Transverse colon (tissue), 4 donors: Measurements from ENCODE around the gene IMMP2L. TPM values are rescaled to one million over a fixed set of nuclear protein-coding genes. Genes with fewer than 3 reads are reported as not detected.

ENCODE experiments used
- DNase-seq: peaks from one replicate; pipeline ENCODE4 v3.0.0-alpha.2; 2019
- H3K27ac ChIP-seq, 4 donors: fragments of 200-600 bp; sonication (generic); 2 replicates each; pipeline ENCODE4 v1.5.1; 2016 to 2018; ENCODE audit warnings: inconsistent platforms in 4 of 4
- H3K27me3 ChIP-seq: fragments of 200-600 bp; sonication (generic); 2 replicates; pipeline ENCODE4 v1.5.1; 2017; ENCODE audit warnings: inconsistent platforms
- H3K36me3 ChIP-seq, 4 donors: fragments of 200-600 bp; sonication (generic); 2 replicates each; pipeline ENCODE4 v1.5.1; 2017 to 2019; ENCODE audit warnings: inconsistent platforms in 4 of 4
- H3K4me1 ChIP-seq, 4 donors: fragments of 200-600 bp; sonication (generic); 2 replicates each; pipeline ENCODE4 v1.5.1; 2017 to 2020; ENCODE audit warnings: inconsistent platforms in 4 of 4
- H3K4me3 ChIP-seq, 4 donors: fragments of 200-600 bp; sonication (generic); 1 replicate in 1 of 4; 2 replicates in 3 of 4; pipeline versions ENCODE4 v1.5.1 to v1.6.1; 2017 to 2019; ENCODE audit warnings: inconsistent platforms in 4 of 4
- H3K9me3 ChIP-seq, 2 donors: fragments of 200-600 bp; sonication (generic); 2 replicates each; pipeline ENCODE4 v1.5.1; 2017 to 2019; ENCODE audit warnings: inconsistent platforms in 2 of 2
- CTCF ChIP-seq, 5 experiments: fragments of 200-600 bp in 3 of 5; fragments of 450-650 bp in 2 of 5; sonication (generic) in 3 of 5; IDR thresholded peaks; 1 replicate in 2 of 5; 2 replicates in 3 of 5; pipeline ENCODE4 v1.5.1; 2016 to 2017; ENCODE audit warnings: antibody characterized with exemption in 5 of 5, inconsistent platforms in 3 of 5, mild to moderate bottlenecking in 2 of 5, moderate library complexity in 1 of 5
- EP300 ChIP-seq: sonication (generic); formaldehyde crosslinking; IDR thresholded peaks from one replicate; pipeline ENCODE4 v1.6.1; 2017; ENCODE audit warnings: antibody characterized with exemption, low read depth
- POLR2A ChIP-seq: fragments of 450-650 bp; IDR thresholded peaks from one replicate; pipeline ENCODE4 v1.6.1; 2016; ENCODE audit warnings: antibody characterized with exemption, mild to moderate bottlenecking, moderate library complexity
- POLR2AphosphoS5 ChIP-seq, 3 donors: sonication (generic); formaldehyde crosslinking; IDR thresholded peaks; one replicate each; pipeline ENCODE4 v1.6.1; 2016; ENCODE audit warnings: antibody characterized with exemption in 3 of 3
- WGBS, 2 donors: methylation state at CpG; one replicate each; pipeline ENCODE4 v1.1.5; 2018; ENCODE audit warnings: low coverage in 1 of 2; 5-methylcytosine and 5-hydroxymethylcytosine counted together
- in situ Hi-C, 4 donors: fragments of 200-750 bp; cut with MboI; loops; one replicate each; pipeline versions ENCODE4 v1.15.0 to v1.15.1; 2017; ENCODE audit warnings: low sequenced_read_pairs in 3 of 4, low pct_ligation_motif_present in 1 of 4, low pct_unique_long_range_greater_than_20kb in 1 of 4
- intact Hi-C: fragments of 100-400 bp; cut with DNase I; formaldehyde crosslinking; loops from one replicate; pipeline ENCODE4 v1.15.1; 2023; ENCODE audit warnings: low total_unique reads
- total RNA-seq, 4 donors: library from RNA; depleted of rRNA; stranded (reverse); fragments of >200 nt; gene quantifications; one replicate each; pipeline ENCODE4 v1.1.0, GENCODE V29; 2016

Gene IMMP2L
- total RNA-seq, 4 donors from 2014 or later = 8.6 to 69.6 (median 10.9) TPM

DNA sequence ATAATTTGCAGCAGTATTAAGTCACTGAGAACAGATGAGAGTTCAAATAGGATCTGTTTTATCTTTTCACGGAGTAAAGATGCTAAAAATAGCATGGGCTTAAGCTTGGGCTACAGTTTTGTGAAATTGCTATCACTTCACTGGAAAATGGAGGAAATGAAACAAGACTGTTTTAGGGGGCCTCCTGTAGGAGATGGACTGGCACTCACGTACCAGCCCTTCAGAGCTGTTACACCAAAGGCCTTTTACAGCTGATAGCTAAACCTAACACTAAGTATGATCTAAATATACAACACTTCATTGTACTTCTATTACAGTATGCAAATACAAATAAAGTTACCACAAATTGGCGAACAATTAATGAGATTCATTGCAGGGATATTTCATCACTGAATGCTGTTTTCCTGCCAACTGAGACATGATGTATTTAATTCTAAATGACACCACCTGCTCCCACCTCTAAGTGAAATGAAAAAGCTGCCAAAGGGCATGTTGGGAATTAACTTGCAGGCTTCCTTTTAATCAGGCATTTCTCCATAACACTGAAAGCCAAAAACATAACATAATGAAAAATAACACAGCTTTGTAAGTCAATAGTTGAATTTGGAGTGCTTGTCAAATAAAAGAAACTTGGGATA is 775.8 kb downstream of the IMMP2L start:
- Histone ChIP-seq H3K36me3 (no peaks in the 10 kb centered on the region), H3K4me1 (no peaks in the 10 kb centered on the region), H3K4me3 (no peak overlapping the region), H3K27me3 (no peaks in the 10 kb centered on the region), H3K9me3 (no peaks in the 10 kb centered on the region), H3K27ac (no peak overlapping the region)
- TF ChIP-seq EP300 = no peak
- TF ChIP-seq POLR2AphosphoS5 (IDR thresholded peaks at IDR 0.05) = no peak
- TF ChIP-seq CTCF (IDR thresholded peaks at IDR 0.05) = no peak
- TF ChIP-seq POLR2A = no peak
- in situ Hi-C loops = no loop called here
- no peak for DNase-seq
- 73 to 77% methylated on average over 3 of the region's 3 CpGs for WGBS, 2 donors
- intact Hi-C loops = no loop called here

- no peak overlapping the region for H3K27ac ChIP-seq
- no peak overlapping the region for H3K4me3 ChIP-seq
- no peak for TF ChIP-seq POLR2A
- no peak for TF ChIP-seq EP300
- no peak for TF ChIP-seq POLR2AphosphoS5 (IDR thresholded peaks at IDR 0.05)
- no peak for TF ChIP-seq CTCF (IDR thresholded peaks at IDR 0.05)
- intact Hi-C loops (no loop called here), in situ Hi-C loops (no loop called here)
- WGBS, 2 donors = 93 to 100% methylated on average over 1 of the region's 1 CpG
- no peaks in the 10 kb centered on the region for H3K27me3 ChIP-seq
- H3K9me3 ChIP-seq = no peaks in the 10 kb centered on the region
- DNase-seq = no peak
- H3K36me3 ChIP-seq = no peaks in the 10 kb centered on the region
- no peaks in the 10 kb centered on the region for H3K4me1 ChIP-seq
These were observed 777.5 kb downstream of the IMMP2L start for GRCh38 chr7:110784749-110785148.

DNA sequence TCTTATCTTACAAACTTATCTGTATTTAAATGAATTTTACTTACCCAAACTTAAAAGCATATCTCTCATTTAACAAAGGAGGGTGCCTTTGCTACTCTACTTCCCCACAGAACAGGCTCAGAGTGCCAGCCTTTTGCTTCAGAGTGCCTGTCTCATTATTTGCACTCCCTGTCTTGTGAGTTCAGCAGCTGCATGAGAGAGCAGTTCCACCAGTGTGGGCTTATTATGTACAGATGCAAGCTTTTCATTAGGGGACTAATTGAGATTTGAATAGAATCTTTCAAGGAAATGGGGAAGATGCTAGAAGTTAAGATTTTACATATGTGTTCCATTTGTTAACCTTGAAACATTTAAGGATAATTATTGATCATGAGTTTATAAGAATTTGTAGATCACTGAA is 781.6 kb downstream of the IMMP2L start:
- TF ChIP-seq POLR2A = no peak
- no peak for TF ChIP-seq POLR2AphosphoS5 (IDR thresholded peaks at IDR 0.05)
- TF ChIP-seq EP300 = no peak
- TF ChIP-seq CTCF (IDR thresholded peaks at IDR 0.05) = no peak
- no peak overlapping the region for H3K27ac ChIP-seq
- in situ Hi-C loops (no loop called here), intact Hi-C loops (no loop called here)
- H3K9me3 ChIP-seq = no peaks in the 10 kb centered on the region
- no peaks in the 10 kb centered on the region for H3K36me3 ChIP-seq
- no peaks in the 10 kb centered on the region for H3K27me3 ChIP-seq
- no peaks in the 10 kb centered on the region for H3K4me1 ChIP-seq
- no peak overlapping the region for H3K4me3 ChIP-seq
- no peak for DNase-seq

DNA sequence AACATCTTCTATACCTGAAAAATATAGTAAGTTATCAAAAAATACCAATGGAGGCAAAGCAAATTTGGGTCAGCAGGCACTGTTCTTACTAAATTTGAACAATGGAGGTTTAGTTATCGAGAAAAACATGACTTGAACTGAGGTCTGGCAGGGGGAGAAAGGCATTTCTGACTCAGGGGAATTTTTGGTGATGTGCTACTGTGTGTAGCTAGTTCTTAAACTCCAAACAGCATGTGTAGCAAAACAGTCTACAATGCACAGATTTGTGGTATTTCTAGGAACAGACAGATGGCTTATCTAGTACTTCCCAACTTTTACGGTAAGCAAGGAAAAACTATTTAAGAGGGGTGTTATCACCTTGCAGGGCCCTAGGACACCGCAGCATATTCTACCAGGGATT is 783.0 kb downstream of the IMMP2L start:
- H3K9me3 ChIP-seq = no peaks in the 10 kb centered on the region
- WGBS, 2 donors = 84 to 92% methylated on average over 3 of the region's 3 CpGs
- intact Hi-C loops (no loop called here), in situ Hi-C loops (no loop called here)
- H3K36me3 ChIP-seq = no peaks in the 10 kb centered on the region
- H3K4me1 ChIP-seq = no peaks in the 10 kb centered on the region
- no peaks in the 10 kb centered on the region for H3K27me3 ChIP-seq
- no peak for DNase-seq
- TF ChIP-seq CTCF (IDR thresholded peaks at IDR 0.05) (no peak), POLR2A (no peak), EP300 (no peak), POLR2AphosphoS5 (IDR thresholded peaks at IDR 0.05) (no peak)
- no peak overlapping the region for H3K4me3 ChIP-seq
- H3K27ac ChIP-seq = no peak overlapping the region
